Measurements from ENCODE around the gene PRDM15.

PRDM15 gene

GRCh38 chr21:41859297-41859980, 19.7 kb downstream of the PRDM15 start:
- no peak for DNase-seq

GRCh38 chr21:41858466-41859296, 20.5 kb downstream of the PRDM15 start:
- DNase-seq: no peak

GRCh38 chr21:41857771-41858300, 21.3 kb downstream of the PRDM15 start:
- no peak for DNase-seq

GRCh38 chr21:41856572-41856971, 22.6 kb downstream of the PRDM15 start:
- DNase-seq: no peak

- DNase-seq: no peak
These were observed 24.6 kb downstream of the PRDM15 start for GRCh38 chr21:41854426-41854995.

- no peak for DNase-seq
These were observed 26.2 kb downstream of the PRDM15 start for GRCh38 chr21:41852929-41853320.

GRCh38 chr21:41852151-41852928, 26.8 kb downstream of the PRDM15 start:
- no peak for DNase-seq

GRCh38 chr21:41851090-41851790, 27.9 kb downstream of the PRDM15 start:
- no peak for DNase-seq

GRCh38 chr21:41850085-41850484, 29.1 kb downstream of the PRDM15 start:
- DNase-seq: no peak

GRCh38 chr21:41848958-41849580, 30.1 kb downstream of the PRDM15 start:
- no peak for DNase-seq

- DNase-seq: no peak
These were observed 30.6 kb downstream of the PRDM15 start for GRCh38 chr21:41848533-41848932.

- no peak for DNase-seq
These were observed 31.9 kb downstream of the PRDM15 start for GRCh38 chr21:41847066-41847804.

- DNase-seq: no peak
These were observed 32.6 kb downstream of the PRDM15 start for GRCh38 chr21:41846536-41846935.

GRCh38 chr21:41846033-41846317, 33.2 kb downstream of the PRDM15 start:
- no peak for DNase-seq

GRCh38 chr21:41845310-41846032, 33.7 kb downstream of the PRDM15 start:
- no peak for DNase-seq

- DNase-seq: no peak
These were observed 35.6 kb downstream of the PRDM15 start for GRCh38 chr21:41843584-41843983.

- DNase-seq: no peak
These were observed 38.3 kb downstream of the PRDM15 start for GRCh38 chr21:41840880-41841279.

- no peak for DNase-seq
These were observed 39.6 kb downstream of the PRDM15 start for GRCh38 chr21:41839387-41840000.

- no peak for DNase-seq
These were observed 41.3 kb downstream of the PRDM15 start for GRCh38 chr21:41837756-41838297.

Measured in NCI-H187 (cell line).